Upper lobe of right lung (tissue), 1 donor: Measurements from ENCODE around the gene AP1S2. TPM values are rescaled to one million over a fixed set of nuclear protein-coding genes. Genes with fewer than 3 reads are reported as not detected.

Source experiments
- ATAC-seq: fragments of 200-7000 bp; cut with Tn5 transposase; one replicate; pipeline ENCODE4 v1.9.1; 2020; ENCODE audit warnings: mild to moderate bottlenecking, moderate library complexity
- DNase-seq: peaks from one replicate; pipeline ENCODE4 v3.0.0-alpha.2; 2020
- H3K27ac ChIP-seq: fragments of 200-600 bp; one replicate; pipeline ENCODE4 v1.8.0; 2022
- H3K27me3 ChIP-seq: fragments of 200-600 bp; one replicate; pipeline ENCODE4 v1.8.0; 2022; ENCODE audit warnings: mild to moderate bottlenecking
- H3K36me3 ChIP-seq: fragments of 200-600 bp; one replicate; pipeline ENCODE4 v1.8.0; 2022
- H3K4me1 ChIP-seq: fragments of 200-600 bp; one replicate; pipeline ENCODE4 v1.8.0; 2022
- H3K4me3 ChIP-seq: fragments of 200-600 bp; one replicate; pipeline ENCODE4 v1.8.0; 2022; ENCODE audit warnings: mild to moderate bottlenecking
- H3K9me3 ChIP-seq: fragments of 200-600 bp; one replicate; pipeline ENCODE4 v1.8.0; 2022
- intact Hi-C: fragments of 100-400 bp; cut with DNase I; formaldehyde crosslinking; loops from one replicate; pipeline ENCODE4 v1.11.0; 2022
- long read RNA-seq: library from polyadenylated mRNA; unstranded; transcript quantifications from one replicate; pipeline ENCODE4 v2.0.0, GENCODE V29; 2021
- total RNA-seq: library from RNA; stranded (reverse); fragmentation: NEBNext Ultra II Directional; extraction: Animal tissue kit (Norgen Biotek cat#: 25700); gene quantifications from one replicate; pipeline ENCODE4 v1.2.1, GENCODE V29; 2021
- TF ChIP-seq, protein P1 (sequence below): fragments of 200-600 bp; IDR thresholded peaks from one replicate; pipeline ENCODE4 v1.8.0; 2022; ENCODE audit warnings: antibody characterized with exemption
- donor health status: DM: no; HTN: yes; CAD: no; lungs with severe emphysema.

Gene AP1S2
- total RNA-seq: 41.2 TPM
- long read RNA-seq, transcript AP1S2-201 (5 exons, 2,237 nt): major isoform, 82 of 92 reads
- long read RNA-seq, partial matches to known transcripts: 2 of 92 reads
- long read RNA-seq, other reads (novel, unspliced or antisense): 8 of 92 reads

DNA sequence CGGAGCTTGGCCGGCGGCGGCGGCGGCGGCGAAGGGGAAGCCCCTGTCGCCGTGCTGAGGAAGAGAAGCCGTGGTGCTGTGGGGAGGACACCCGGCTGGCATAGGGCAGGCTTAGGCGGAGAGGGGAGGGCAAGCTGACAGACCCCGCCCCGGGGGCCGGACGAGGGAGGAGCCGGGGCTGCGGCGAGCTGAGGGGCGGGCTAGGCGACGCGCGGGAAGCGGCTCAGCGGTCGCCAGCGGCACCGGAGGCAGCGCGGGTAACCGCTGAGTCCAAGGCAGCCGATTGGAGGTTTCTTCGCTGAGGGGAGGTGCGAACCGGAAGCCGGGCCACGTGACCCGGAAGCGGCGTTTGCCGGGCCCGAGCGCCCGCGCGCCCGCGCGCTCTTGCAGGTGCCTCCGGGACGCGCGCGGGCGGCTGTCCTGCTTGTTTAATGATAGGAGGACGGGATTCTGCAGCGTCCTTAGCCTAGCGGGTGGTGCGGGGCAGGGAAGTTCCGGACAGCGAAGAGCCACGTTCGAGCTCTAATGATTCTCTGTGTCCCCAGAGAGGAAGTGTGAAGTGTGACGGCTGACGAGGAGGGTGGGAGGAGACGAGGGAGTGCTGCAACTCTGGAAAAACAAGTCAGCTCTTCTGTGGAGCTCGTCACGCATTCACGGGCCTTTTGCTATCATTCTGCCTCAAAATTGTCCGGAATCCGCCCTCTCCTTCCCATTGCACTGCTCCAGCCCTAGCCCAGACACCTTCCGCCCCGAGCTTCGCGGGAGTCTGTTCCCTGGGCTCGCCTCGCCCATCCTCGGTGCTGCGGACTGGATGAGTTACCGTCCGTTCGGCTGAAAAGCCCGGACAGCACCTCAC lies at the start of gene AP1S2:
AP1S2 (minus strand) TSS at position 102 of the 856 bp plus-strand sequence. CDS start 2,289 bp downstream, outside the sequence.
- H3K9me3 ChIP-seq: no peaks in the 10 kb centered on the region
- no peaks in the 10 kb centered on the region for H3K4me1 ChIP-seq
- DNase-seq (peak; percentile 96), ATAC-seq (peak; percentile 99)
- H3K36me3 ChIP-seq: no peaks in the 10 kb centered on the region
- intact Hi-C loops: no loop called here
- H3K27me3 ChIP-seq: no peaks in the 10 kb centered on the region
- H3K4me3 ChIP-seq: peak within 1 kb of the TSS; percentile 60
- TF ChIP-seq, protein P1, sequence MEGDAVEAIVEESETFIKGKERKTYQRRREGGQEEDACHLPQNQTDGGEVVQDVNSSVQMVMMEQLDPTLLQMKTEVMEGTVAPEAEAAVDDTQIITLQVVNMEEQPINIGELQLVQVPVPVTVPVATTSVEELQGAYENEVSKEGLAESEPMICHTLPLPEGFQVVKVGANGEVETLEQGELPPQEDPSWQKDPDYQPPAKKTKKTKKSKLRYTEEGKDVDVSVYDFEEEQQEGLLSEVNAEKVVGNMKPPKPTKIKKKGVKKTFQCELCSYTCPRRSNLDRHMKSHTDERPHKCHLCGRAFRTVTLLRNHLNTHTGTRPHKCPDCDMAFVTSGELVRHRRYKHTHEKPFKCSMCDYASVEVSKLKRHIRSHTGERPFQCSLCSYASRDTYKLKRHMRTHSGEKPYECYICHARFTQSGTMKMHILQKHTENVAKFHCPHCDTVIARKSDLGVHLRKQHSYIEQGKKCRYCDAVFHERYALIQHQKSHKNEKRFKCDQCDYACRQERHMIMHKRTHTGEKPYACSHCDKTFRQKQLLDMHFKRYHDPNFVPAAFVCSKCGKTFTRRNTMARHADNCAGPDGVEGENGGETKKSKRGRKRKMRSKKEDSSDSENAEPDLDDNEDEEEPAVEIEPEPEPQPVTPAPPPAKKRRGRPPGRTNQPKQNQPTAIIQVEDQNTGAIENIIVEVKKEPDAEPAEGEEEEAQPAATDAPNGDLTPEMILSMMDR: no peak
- H3K27ac ChIP-seq: peak within 1 kb of the TSS; percentile 86

DNA sequence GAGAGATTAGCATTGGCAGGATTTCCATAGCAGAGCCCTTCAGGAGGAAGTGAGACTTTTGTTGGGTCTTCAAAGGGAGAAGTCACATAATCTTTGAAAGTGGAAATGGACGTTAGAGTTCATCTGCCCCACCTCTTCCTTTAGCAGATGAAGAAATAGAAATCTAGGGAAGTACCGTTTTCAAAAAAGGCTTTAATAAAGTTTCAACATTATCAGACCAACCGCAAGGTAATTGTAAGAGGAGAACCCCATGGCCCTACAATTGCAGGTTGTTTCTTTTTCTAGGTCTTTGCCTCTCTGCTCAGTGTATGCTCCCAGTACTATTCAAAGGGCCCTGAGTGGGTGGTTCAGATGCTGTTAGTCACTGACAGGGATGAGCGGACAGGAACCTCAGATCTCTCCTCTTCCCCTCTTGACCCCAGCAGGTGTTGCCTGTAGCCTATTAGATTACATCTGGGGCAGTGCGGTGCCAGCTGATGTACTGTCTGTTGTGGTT lies 48.6 kb upstream of the AP1S2 start:
- no peaks in the 10 kb centered on the region for H3K36me3 ChIP-seq
- intact Hi-C loops: no loop called here

DNA sequence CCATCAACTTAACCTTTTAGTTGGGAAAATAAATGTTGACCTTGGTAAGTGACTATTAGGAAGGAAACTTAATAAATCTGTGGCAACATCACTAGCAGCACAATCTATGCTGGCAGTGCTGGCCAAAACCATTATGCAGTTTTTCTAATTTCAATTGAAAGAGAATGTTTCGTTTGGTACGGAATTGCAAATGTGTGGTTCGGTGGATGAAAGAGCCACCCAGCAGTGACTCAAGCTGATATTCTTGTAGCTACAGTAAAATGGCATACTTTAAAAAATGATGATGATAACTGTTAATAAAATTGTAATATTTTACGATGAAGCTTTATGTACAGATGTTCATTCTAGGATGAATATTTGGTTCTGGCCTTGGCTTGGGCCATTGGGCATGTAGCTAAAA lies 40.7 kb upstream of the AP1S2 start:
- H3K27me3 ChIP-seq: no peaks in the 10 kb centered on the region
- H3K36me3 ChIP-seq: no peaks in the 10 kb centered on the region
- TF ChIP-seq, protein P1: no peak
- H3K4me3 ChIP-seq: no peak overlapping the region
- no peak for DNase-seq
- no peak overlapping the region for H3K27ac ChIP-seq
- no peaks in the 10 kb centered on the region for H3K4me1 ChIP-seq
- no peak for ATAC-seq
- H3K9me3 ChIP-seq: no peaks in the 10 kb centered on the region
- intact Hi-C loops: no loop called here

More for the DNA sequence above, 48.6 kb upstream of the AP1S2 start:
- ATAC-seq (peak; percentile 59), DNase-seq (no peak)
- Histone ChIP-seq H3K4me3 (no peak overlapping the region), H3K4me1 (no peaks in the 10 kb centered on the region), H3K27ac (no peak overlapping the region), H3K27me3 (no peaks in the 10 kb centered on the region), H3K9me3 (no peaks in the 10 kb centered on the region)
- TF ChIP-seq, protein P1: no peak

DNA sequence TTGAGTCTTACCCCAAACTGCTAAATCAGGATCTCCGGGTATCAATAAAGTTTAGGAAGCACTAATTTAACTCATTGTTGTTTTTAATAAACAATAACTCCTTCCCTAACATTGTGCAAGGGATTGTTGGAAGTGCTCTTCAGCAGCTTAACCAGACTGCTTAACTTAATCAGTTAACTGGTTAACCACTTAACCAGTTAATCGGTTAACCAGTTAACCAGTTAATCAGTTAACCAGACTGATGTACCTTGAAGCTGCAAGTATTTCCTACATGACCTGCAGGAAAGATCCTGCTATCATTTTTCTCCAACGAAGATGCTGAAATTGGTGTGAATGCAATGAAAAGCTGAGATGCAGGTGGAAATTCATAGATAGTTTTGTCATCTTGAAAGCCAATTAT lies 40.1 kb upstream of the AP1S2 start:
- ATAC-seq (no peak), DNase-seq (no peak)
- Histone ChIP-seq H3K27ac (no peak overlapping the region), H3K27me3 (no peaks in the 10 kb centered on the region), H3K4me3 (no peak overlapping the region), H3K36me3 (no peaks in the 10 kb centered on the region), H3K9me3 (no peaks in the 10 kb centered on the region), H3K4me1 (no peaks in the 10 kb centered on the region)
- intact Hi-C loops: no loop called here
- TF ChIP-seq, protein P1: no peak

DNA sequence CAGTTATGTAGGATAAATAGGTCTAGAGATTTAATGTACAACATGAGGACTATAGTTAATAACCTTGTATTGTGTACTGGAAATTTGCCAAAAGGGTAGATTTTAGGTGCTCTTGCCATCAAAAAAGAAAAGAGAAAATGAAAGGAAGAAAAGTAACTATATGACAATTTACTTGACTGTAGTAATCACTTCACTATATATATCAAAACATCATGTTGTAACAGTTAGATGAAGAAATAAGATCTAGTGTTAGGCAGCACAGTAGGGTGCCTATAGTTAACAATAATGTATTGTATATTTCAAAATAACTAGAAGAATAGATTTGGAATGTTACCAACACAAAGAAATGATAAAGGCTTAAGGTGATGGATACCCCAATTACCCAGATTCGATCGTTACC lies 35.9 kb upstream of the AP1S2 start:
- no peaks in the 10 kb centered on the region for H3K27me3 ChIP-seq
- intact Hi-C loops: no loop called here
- H3K27ac ChIP-seq: no peak overlapping the region
- DNase-seq (no peak), ATAC-seq (no peak)
- TF ChIP-seq, protein P1: no peak
- no peaks in the 10 kb centered on the region for H3K36me3 ChIP-seq
- H3K4me1 ChIP-seq: no peaks in the 10 kb centered on the region
- H3K4me3 ChIP-seq: no peak overlapping the region
- H3K9me3 ChIP-seq: no peaks in the 10 kb centered on the region
